HCT116 (cell line): Measurements from ENCODE around the gene NDUFA3. TPM values are rescaled to one million over a fixed set of nuclear protein-coding genes. Genes with fewer than 3 reads are reported as not detected.

Experiments
- ATAC-seq: fragments of 200-7000 bp; cut with Tn5 transposase; 2 replicates; pipeline ENCODE4 v1.9.1; 2020; ENCODE audit warnings: mild to moderate bottlenecking, moderate library complexity
- BruUV-seq: library from RNA; stranded (reverse); fragments of 400-500 nt; replicated peaks from 2 replicates; lab custom pipeline; 2021; lab: Mats Ljungman, UMichigan
- CTCF ChIA-PET: fragments of 300-600 bp; sonication (Branson Sonifier 250); formaldehyde crosslinking; loops from one replicate; lab custom pipeline; 2021; ENCODE audit warnings: antibody characterized with exemption; lab: Charles Lee
- POLR2A ChIA-PET: fragments of 300-600, 350-600 bp; sonication (Branson Sonifier 250); formaldehyde crosslinking; loops from one replicate; lab custom pipeline; 2021; ENCODE audit warnings: antibody characterized with exemption; lab: Charles Lee
- RAD21 ChIA-PET, 2 experiments: fragments of 300-600 bp; sonication (Branson Sonifier 250); formaldehyde crosslinking; loops; one replicate each; lab custom pipeline; 2023; ENCODE audit warnings: low total read pairs in 2 of 2; ENCODE audit not compliant: uncharacterized antibody in 2 of 2, unreplicated experiment in 2 of 2, low non-redundant PET in 1 of 2; lab: Charles Lee
- DNase-seq: peaks from one replicate; pipeline ENCODE4 v3.0.0-alpha.2; 2010; ENCODE audit warnings: low read depth, low spot score
- H2AFZ ChIP-seq: fragments of 200-600 bp; shearing (Covaris generic), sonication (generic); 2 replicates; pipeline ENCODE4 v1.6.1; 2017; ENCODE audit warnings: low read depth, mixed run types, mixed read lengths, antibody characterized with exemption, low read length; ENCODE audit not compliant: poor library complexity, severe bottlenecking
- H3K27ac ChIP-seq: 2 replicates; pipeline ENCODE4 v1.5.1; 2012; ENCODE audit warnings: low read depth, low read length
- H3K27me3 ChIP-seq: fragments of 200-600 bp; sonication (generic); 2 replicates; pipeline ENCODE4 v1.6.1; 2016; ENCODE audit warnings: mixed run types, low read length, mixed read lengths; ENCODE audit not compliant: insufficient read depth
- H3K36me3 ChIP-seq, 2 experiments: fragments of 200-500 bp in 1 of 2; fragments of 200-600 bp in 1 of 2; sonication (Bioruptor generic) in 1 of 2; sonication (generic) in 1 of 2; 2 replicates each; pipeline versions ENCODE4 v1.5.1 to v1.6.1; 2014 to 2016; ENCODE audit warnings: low read length in 2 of 2, inconsistent platforms in 1 of 2, mixed read lengths in 1 of 2, mixed run types in 1 of 2; ENCODE audit not compliant: insufficient read depth in 2 of 2, control insufficient read depth in 1 of 2
- H3K4me1 ChIP-seq, 2 experiments: fragments of 200-600 bp in 1 of 2; sonication (generic) in 1 of 2; 2 replicates each; pipeline versions ENCODE4 v1.5.1 to v1.6.1; 2012 to 2017; ENCODE audit warnings: low read length in 2 of 2, inconsistent platforms in 1 of 2, mild to moderate bottlenecking in 1 of 2, mixed read lengths in 1 of 2, mixed run types in 1 of 2, moderate library complexity in 1 of 2; ENCODE audit not compliant: insufficient read depth in 2 of 2, control insufficient read depth in 1 of 2
- H3K4me2 ChIP-seq: fragments of 200-600 bp; sonication (generic); 2 replicates; pipeline ENCODE4 v1.6.1; 2017; ENCODE audit warnings: mixed run types, low read length, mixed read lengths
- H3K4me3 ChIP-seq, 2 experiments: fragments of 200-600 bp in 1 of 2; sonication (generic) in 1 of 2; replicated peaks in 1 of 2; 2 replicates each; pipeline ENCODE4 v1.5.1; 2011 to 2016; ENCODE audit warnings: low read length in 2 of 2, control low read depth in 1 of 2, low read depth in 1 of 2, mild to moderate bottlenecking in 1 of 2, mixed read lengths in 1 of 2, mixed run types in 1 of 2
- H3K79me2 ChIP-seq: fragments of 200-600 bp; sonication (generic); 2 replicates; pipeline ENCODE4 v1.6.1; 2017; ENCODE audit warnings: mild to moderate bottlenecking, mixed run types, low read length, moderate library complexity, mixed read lengths; ENCODE audit not compliant: insufficient read depth
- H3K9ac ChIP-seq: fragments of 200-600 bp; sonication (generic); 2 replicates; pipeline ENCODE4 v1.6.1; 2016; ENCODE audit warnings: low read length, mixed read lengths
- H3K9me2 ChIP-seq: fragments of 200-600 bp; sonication (generic), shearing (Covaris generic); 2 replicates; pipeline ENCODE4 v1.6.1; 2017; ENCODE audit warnings: mixed run types, mild to moderate bottlenecking, moderate library complexity; ENCODE audit not compliant: insufficient read depth
- H3K9me3 ChIP-seq, 2 experiments: fragments of 200-500 bp in 1 of 2; fragments of 200-600 bp in 1 of 2; sonication (Bioruptor generic) in 1 of 2; sonication (generic) in 1 of 2; 2 replicates each; pipeline ENCODE4 v1.6.1; 2014 to 2017; ENCODE audit warnings: low read length in 2 of 2, mixed read lengths in 2 of 2, inconsistent platforms in 1 of 2, low read depth in 1 of 2, mild to moderate bottlenecking in 1 of 2, mixed run types in 1 of 2, moderate library complexity in 1 of 2; ENCODE audit not compliant: control insufficient read depth in 1 of 2, insufficient read depth in 1 of 2
- H4K20me1 ChIP-seq: fragments of 200-600 bp; sonication (generic), shearing (Covaris generic); 2 replicates; pipeline ENCODE4 v1.6.1; 2017; ENCODE audit warnings: mixed run types, mild to moderate bottlenecking, moderate library complexity; ENCODE audit not compliant: insufficient read depth
- ATF3 ChIP-seq: IDR thresholded peaks from 2 replicates; pipeline ENCODE4 v1.6.1; 2012
- REST ChIP-seq: IDR thresholded peaks from 2 replicates; pipeline ENCODE4 v1.6.1; 2012; ENCODE audit warnings: low read depth
- TCF7L2 ChIP-seq: IDR thresholded peaks from 2 replicates; pipeline ENCODE4 v1.7.0; 2011; ENCODE audit warnings: borderline replicate concordance, inconsistent platforms; ENCODE audit not compliant: insufficient read depth, insufficient read length; ENCODE audit errors: extremely low read depth
- YY1 ChIP-seq: IDR thresholded peaks from 2 replicates; pipeline ENCODE4 v1.6.1; 2011; ENCODE audit warnings: low read length, low read depth, moderate library complexity, mild to moderate bottlenecking; ENCODE audit not compliant: insufficient replicate concordance; ENCODE audit errors: extremely low read depth
- intact Hi-C: fragments of 100-400 bp; cut with micrococcal nuclease; formaldehyde crosslinking; loops from 2 replicates; pipeline ENCODE4 v1.10.0; 2022
- total RNA-seq: library from RNA; stranded (reverse); gene quantifications from one replicate; pipeline ENCODE4 v1.2.1, GENCODE V29; 2021; ENCODE audit not compliant: unreplicated experiment

NDUFA3 gene
- total RNA-seq, 1 experiment from 2014 or later, result 149 TPM

GRCh38 chr19:54128441-54128725 is 25.7 kb downstream of the NDUFA3 start (continued):
- no peak for TF ChIP-seq REST
- TF ChIP-seq, all 23 proteins: peak for 0

- Histone ChIP-seq H3K4me3 (no peak overlapping the region), H4K20me1 (no peaks in the 10 kb centered on the region), H3K9me2 (no peaks in the 10 kb centered on the region), H3K27me3 (no peaks in the 10 kb centered on the region), H3K4me2 (no peak overlapping the region), H3K36me3 (peaks cover 22 to 35% of the 10 kb centered on the region in 2 experiments; a peak in 3 of 4 replicates), H2AFZ (no peak overlapping the region), H3K9me3 (no peaks in the 10 kb centered on the region), H3K27ac (no peak overlapping the region), H3K4me1 (peaks cover 5 to 6% of the 10 kb centered on the region in 2 experiments; a peak in 2 of 4 replicates), H3K79me2 (no peaks in the 10 kb centered on the region), H3K9ac (no peak overlapping the region)
- POLR2A ChIA-PET, result no interaction called here
- ATAC-seq (no peak), DNase-seq (no peak)
- CTCF ChIA-PET, result no interaction called here
- intact Hi-C loops, result no loop called here
- no TSS peak for BruUV-seq
- TF ChIP-seq TCF7L2, result no peak
- TF ChIP-seq ATF3, result no peak
- no peak for TF ChIP-seq YY1
- TF ChIP-seq, all 23 proteins: peak for 0
- RAD21 ChIA-PET, result no interaction called here
Observed at GRCh38 chr19:54128796-54129616, 26.4 kb downstream of the NDUFA3 start.
